SJSA1 (cell line): ENCODE measurements around the gene GDAP2. TPM values are rescaled to one million over a fixed set of nuclear protein-coding genes. Genes with fewer than 3 reads are reported as not detected.

Experiments used
- DNase-seq, 2 experiments: peaks; one replicate each; pipeline ENCODE4 v3.0.0-alpha.2; 2015 to 2020; ENCODE audit warnings: low spot score in 2 of 2, low read depth in 1 of 2
- H3K27ac ChIP-seq: fragments of 250-450 bp; sonication (Bioruptor Pico); 2 replicates; pipeline ENCODE4 v1.5.1; 2020; ENCODE audit warnings: mild to moderate bottlenecking, moderate library complexity
- H3K27me3 ChIP-seq: fragments of 250-450 bp; sonication (Bioruptor Pico); replicated peaks from 2 replicates; pipeline ENCODE4 v1.5.1; 2020; ENCODE audit warnings: mild to moderate bottlenecking, moderate library complexity
- H3K36me3 ChIP-seq: fragments of 250-450 bp; sonication (Bioruptor Pico); 2 replicates; pipeline ENCODE4 v1.5.1; 2020; ENCODE audit warnings: mild to moderate bottlenecking
- H3K4me1 ChIP-seq: fragments of 250-450 bp; sonication (Bioruptor Pico); replicated peaks from 2 replicates; pipeline ENCODE4 v1.6.1; 2021; ENCODE audit warnings: mild to moderate bottlenecking
- H3K4me3 ChIP-seq: fragments of 250-450 bp; sonication (Bioruptor Pico); 2 replicates; pipeline ENCODE4 v1.5.1; 2020; ENCODE audit warnings: mild to moderate bottlenecking
- H3K9me3 ChIP-seq: fragments of 250-450 bp; sonication (Bioruptor Pico); replicated peaks from 2 replicates; pipeline ENCODE4 v1.5.1; 2020; ENCODE audit warnings: mild to moderate bottlenecking
- total RNA-seq: library from RNA; depleted of rRNA; stranded (reverse); fragments of >200 nt; shearing (Covaris generic); gene quantifications from 2 replicates; pipeline ENCODE4 v1.2.3, GENCODE V29; 2014; rRNA removed

GDAP2 gene
- total RNA-seq: 16.1 and 22.9 TPM in 2 replicates

GRCh38 chr1:117929343-117930172 lies at the start of gene GDAP2, which contains the start of gene WDR3:
GDAP2 (minus strand) TSS chr1:117929621; CDS start chr1:117920357, 9,264 bp downstream.
WDR3 (plus strand) TSS chr1:117929739; CDS start chr1:117933320, 3,581 bp downstream.
- Histone ChIP-seq H3K27me3 (no peaks in the 10 kb centered on the region), H3K4me3 (peak within 1 kb of the TSS; percentile 77), H3K9me3 (no peaks in the 10 kb centered on the region), H3K4me1 (peaks cover 14% of the 10 kb centered on the region), H3K36me3 (peaks cover 10% of the 10 kb centered on the region), H3K27ac (peak within 1 kb of the TSS; percentile 10; the same call in 1 of the 2 replicates)
- DNase-seq: peak; percentile 93 to 98

- Histone ChIP-seq H3K9me3 (no peaks in the 10 kb centered on the region), H3K27me3 (peaks cover 2% of the 10 kb centered on the region; the same call in 1 of the 2 replicates), H3K27ac (no peak overlapping the region), H3K4me1 (no peaks in the 10 kb centered on the region), H3K36me3 (no peaks in the 10 kb centered on the region), H3K4me3 (no peak overlapping the region)
- DNase-seq: no peak
Observed at GRCh38 chr1:117976381-117976780, 47.0 kb upstream of the GDAP2 start.

- H3K4me1 ChIP-seq: no peaks in the 10 kb centered on the region
- H3K4me3 ChIP-seq: no peak overlapping the region
- no peak for DNase-seq
- no peak overlapping the region for H3K27ac ChIP-seq
- no peaks in the 10 kb centered on the region; the same call in 1 of the 2 replicates for H3K27me3 ChIP-seq
- no peaks in the 10 kb centered on the region for H3K36me3 ChIP-seq
- H3K9me3 ChIP-seq: no peaks in the 10 kb centered on the region
Observed at GRCh38 chr1:117971777-117972176, 42.4 kb upstream of the GDAP2 start.

GRCh38 chr1:117970252-117970651 lies 40.8 kb upstream of the GDAP2 start:
- Histone ChIP-seq H3K9me3 (no peaks in the 10 kb centered on the region), H3K27ac (no peak overlapping the region), H3K4me1 (no peaks in the 10 kb centered on the region), H3K27me3 (no peaks in the 10 kb centered on the region; the same call in 1 of the 2 replicates), H3K36me3 (no peaks in the 10 kb centered on the region), H3K4me3 (no peak overlapping the region)
- DNase-seq: no peak

GRCh38 chr1:117967881-117968280 lies 38.5 kb upstream of the GDAP2 start:
- H3K4me1 ChIP-seq: no peaks in the 10 kb centered on the region
- H3K27ac ChIP-seq: no peak overlapping the region
- no peak overlapping the region for H3K4me3 ChIP-seq
- H3K36me3 ChIP-seq: no peaks in the 10 kb centered on the region
- no peak for DNase-seq
- no peaks in the 10 kb centered on the region for H3K9me3 ChIP-seq
- H3K27me3 ChIP-seq: no peaks in the 10 kb centered on the region; the same call in 1 of the 2 replicates

- Histone ChIP-seq H3K9me3 (no peaks in the 10 kb centered on the region), H3K36me3 (no peaks in the 10 kb centered on the region), H3K27me3 (no peaks in the 10 kb centered on the region; the same call in 1 of the 2 replicates), H3K4me3 (no peak overlapping the region), H3K4me1 (no peaks in the 10 kb centered on the region), H3K27ac (no peak overlapping the region)
- DNase-seq: peak in 1 of 2 experiments; percentile 2
Observed at GRCh38 chr1:117967477-117967876, 38.1 kb upstream of the GDAP2 start.

- H3K36me3 ChIP-seq: peaks cover 20% of the 10 kb centered on the region
- H3K9me3 ChIP-seq: no peaks in the 10 kb centered on the region
- no peak for DNase-seq
- no peak overlapping the region for H3K27ac ChIP-seq
- H3K27me3 ChIP-seq: no peaks in the 10 kb centered on the region
- H3K4me1 ChIP-seq: no peaks in the 10 kb centered on the region
- H3K4me3 ChIP-seq: no peak overlapping the region
Observed at GRCh38 chr1:117964290-117965038, 35.0 kb upstream of the GDAP2 start.

GRCh38 chr1:117959364-117959763 lies 29.9 kb upstream of the GDAP2 start:
- Histone ChIP-seq H3K36me3 (peaks cover 56% of the 10 kb centered on the region), H3K9me3 (no peaks in the 10 kb centered on the region), H3K4me3 (no peak overlapping the region), H3K27ac (no peak overlapping the region), H3K27me3 (no peaks in the 10 kb centered on the region), H3K4me1 (no peaks in the 10 kb centered on the region)
- no peak for DNase-seq

- peaks cover 86% of the 10 kb centered on the region for H3K36me3 ChIP-seq
- no peak for DNase-seq
- no peaks in the 10 kb centered on the region for H3K27me3 ChIP-seq
- H3K4me3 ChIP-seq: no peak overlapping the region
- H3K9me3 ChIP-seq: no peaks in the 10 kb centered on the region
- H3K27ac ChIP-seq: no peak overlapping the region
- H3K4me1 ChIP-seq: no peaks in the 10 kb centered on the region
Observed at GRCh38 chr1:117952386-117952785, 23.0 kb upstream of the GDAP2 start.

- no peak overlapping the region for H3K27ac ChIP-seq
- no peak overlapping the region for H3K4me3 ChIP-seq
- no peaks in the 10 kb centered on the region for H3K27me3 ChIP-seq
- no peak for DNase-seq
- H3K9me3 ChIP-seq: no peaks in the 10 kb centered on the region
- H3K4me1 ChIP-seq: no peaks in the 10 kb centered on the region
- H3K36me3 ChIP-seq: peaks cover 96% of the 10 kb centered on the region
Observed at GRCh38 chr1:117942293-117942692, 12.9 kb upstream of the GDAP2 start.

GRCh38 chr1:117933769-117934168 lies 4.3 kb upstream of the GDAP2 start:
- H3K4me3 ChIP-seq: no peak overlapping the region
- H3K27me3 ChIP-seq: no peaks in the 10 kb centered on the region
- H3K4me1 ChIP-seq: peaks cover 8% of the 10 kb centered on the region
- no peaks in the 10 kb centered on the region for H3K9me3 ChIP-seq
- peaks cover 45% of the 10 kb centered on the region for H3K36me3 ChIP-seq
- DNase-seq: no peak
- no peak overlapping the region for H3K27ac ChIP-seq

- H3K27me3 ChIP-seq: no peaks in the 10 kb centered on the region
- DNase-seq: no peak
- peaks cover 14% of the 10 kb centered on the region for H3K4me1 ChIP-seq
- no peaks in the 10 kb centered on the region for H3K9me3 ChIP-seq
- H3K4me3 ChIP-seq: no peak overlapping the region
- H3K36me3 ChIP-seq: peaks cover 33% of the 10 kb centered on the region
- no peak overlapping the region for H3K27ac ChIP-seq
Observed at GRCh38 chr1:117932576-117932975, 3.2 kb upstream of the GDAP2 start.

GRCh38 chr1:117930484-117930883 lies 1.1 kb upstream of the GDAP2 start:
- no peaks in the 10 kb centered on the region for H3K9me3 ChIP-seq
- H3K36me3 ChIP-seq: peaks cover 20% of the 10 kb centered on the region
- H3K4me3 ChIP-seq: peak overlapping the region; percentile 77
- 0 out of 2 replicates have a peak overlapping the region, but pooled peaks have one; percentile 10 for H3K27ac ChIP-seq
- H3K4me1 ChIP-seq: peaks cover 14% of the 10 kb centered on the region
- DNase-seq: peak in 1 of 2 experiments; percentile 2
- H3K27me3 ChIP-seq: no peaks in the 10 kb centered on the region

GRCh38 chr1:117930173-117930447 lies 689 bp upstream of the GDAP2 start:
- H3K4me3 ChIP-seq: peak overlapping the region; percentile 77
- no peak for DNase-seq
- no peaks in the 10 kb centered on the region for H3K27me3 ChIP-seq
- peaks cover 16% of the 10 kb centered on the region for H3K36me3 ChIP-seq
- H3K9me3 ChIP-seq: no peaks in the 10 kb centered on the region
- 0 out of 2 replicates have a peak overlapping the region, but pooled peaks have one; percentile 10 for H3K27ac ChIP-seq
- peaks cover 14% of the 10 kb centered on the region for H3K4me1 ChIP-seq
